Measurements from ENCODE around the gene OR51A4.

Gene OR51A4

DNA sequence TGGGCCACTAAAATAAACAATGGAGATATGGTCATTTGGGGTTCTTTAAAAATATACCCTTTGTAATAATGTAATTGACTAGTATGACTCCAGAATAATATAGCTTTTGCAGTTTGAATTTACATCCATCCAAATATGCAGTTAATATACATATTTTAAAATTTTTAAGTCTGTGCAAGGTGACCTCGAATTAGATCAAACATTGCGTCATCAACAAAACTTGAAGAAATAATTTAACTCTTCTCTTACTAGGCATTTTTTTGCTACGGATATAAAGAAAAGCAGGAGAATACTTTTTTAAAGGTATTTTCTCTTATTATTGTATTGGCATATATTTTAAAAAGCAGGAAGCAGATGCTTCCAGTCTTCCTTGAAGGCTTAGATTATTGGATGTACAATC lies 10.7 kb downstream of the OR51A4 start:
- Histone ChIP-seq H3K36me3 (ENCODE audit: control insufficient read depth, insufficient read depth, low read length) (no peaks in the 10 kb centered on the region), H3K27ac (ENCODE audit: low read depth, low read length) (no peak overlapping the region), H3K4me1 (ENCODE audit: control insufficient read depth, insufficient read depth, low read length) (no peaks in the 10 kb centered on the region), H3K4me3 (ENCODE audit: low read depth, low read length) (no peak overlapping the region), H3K9ac (ENCODE audit: low read length) (no peak overlapping the region), H3K9me3 (ENCODE audit: control insufficient read depth, insufficient read depth, low read depth, low read length) (no peaks in the 10 kb centered on the region), H3K27me3 (ENCODE audit: control insufficient read depth, insufficient read depth, low read length) (no peaks in the 10 kb centered on the region)

DNA sequence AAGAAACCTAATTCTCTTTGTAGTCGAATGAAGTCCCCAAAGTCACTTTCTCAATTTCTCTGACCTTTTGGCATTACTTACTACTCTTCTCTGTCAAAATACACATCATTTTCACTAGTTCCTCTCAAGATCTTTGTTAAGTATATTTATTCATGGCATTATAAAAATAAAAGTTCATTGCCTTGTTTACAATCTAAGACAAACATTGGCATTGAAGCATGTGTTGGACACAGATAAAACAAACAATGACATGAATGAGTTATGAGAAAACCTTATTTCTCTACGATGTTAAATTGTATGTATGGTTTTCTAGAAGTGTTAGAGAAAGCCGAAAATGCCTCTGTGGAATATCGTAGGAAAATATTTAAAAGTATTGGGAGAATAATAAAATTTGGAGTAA lies 14.7 kb downstream of the OR51A4 start:
- no peak overlapping the region for H3K4me3 ChIP-seq (ENCODE audit: low read depth, low read length)
- H3K27me3 ChIP-seq (ENCODE audit: control insufficient read depth, insufficient read depth, low read length), result no peaks in the 10 kb centered on the region
- no peaks in the 10 kb centered on the region for H3K36me3 ChIP-seq (ENCODE audit: control insufficient read depth, insufficient read depth, low read length)
- H3K9ac ChIP-seq (ENCODE audit: low read length), result no peak overlapping the region
- H3K9me3 ChIP-seq (ENCODE audit: control insufficient read depth, insufficient read depth, low read depth, low read length), result no peaks in the 10 kb centered on the region
- no peaks in the 10 kb centered on the region for H3K4me1 ChIP-seq (ENCODE audit: control insufficient read depth, insufficient read depth, low read length)
- H3K27ac ChIP-seq (ENCODE audit: low read depth, low read length), result no peak overlapping the region

- no peaks in the 10 kb centered on the region for H3K4me1 ChIP-seq (ENCODE audit: control insufficient read depth, insufficient read depth, low read length)
- no peak overlapping the region for H3K9ac ChIP-seq (ENCODE audit: low read length)
- H3K27me3 ChIP-seq (ENCODE audit: control insufficient read depth, insufficient read depth, low read length), result no peaks in the 10 kb centered on the region
- H3K9me3 ChIP-seq (ENCODE audit: control insufficient read depth, insufficient read depth, low read depth, low read length), result no peaks in the 10 kb centered on the region
- no peak overlapping the region for H3K27ac ChIP-seq (ENCODE audit: low read depth, low read length)
- no peak overlapping the region for H3K4me3 ChIP-seq (ENCODE audit: low read depth, low read length)
- no peaks in the 10 kb centered on the region for H3K36me3 ChIP-seq (ENCODE audit: control insufficient read depth, insufficient read depth, low read length)
Measured at GRCh38 chr11:4926608-4927007, 20.8 kb downstream of the OR51A4 start.

GRCh38 chr11:4924239-4924638 lies 23.2 kb downstream of the OR51A4 start, which contains the start of gene OR51G1:
Gene OR51G1 (minus strand): TSS chr11:4924339. CDS start chr11:4924339, 0 bp downstream.
- H3K9ac ChIP-seq (ENCODE audit: low read length), result no peak within 1 kb of the TSS
- H3K4me3 ChIP-seq (ENCODE audit: low read depth, low read length), result no peak within 1 kb of the TSS
- no peaks in the 10 kb centered on the region for H3K27me3 ChIP-seq (ENCODE audit: control insufficient read depth, insufficient read depth, low read length)
- H3K4me1 ChIP-seq (ENCODE audit: control insufficient read depth, insufficient read depth, low read length), result no peaks in the 10 kb centered on the region
- no peaks in the 10 kb centered on the region for H3K36me3 ChIP-seq (ENCODE audit: control insufficient read depth, insufficient read depth, low read length)
- no peak within 1 kb of the TSS for H3K27ac ChIP-seq (ENCODE audit: low read depth, low read length)
- H3K9me3 ChIP-seq (ENCODE audit: control insufficient read depth, insufficient read depth, low read depth, low read length), result no peaks in the 10 kb centered on the region

DNA sequence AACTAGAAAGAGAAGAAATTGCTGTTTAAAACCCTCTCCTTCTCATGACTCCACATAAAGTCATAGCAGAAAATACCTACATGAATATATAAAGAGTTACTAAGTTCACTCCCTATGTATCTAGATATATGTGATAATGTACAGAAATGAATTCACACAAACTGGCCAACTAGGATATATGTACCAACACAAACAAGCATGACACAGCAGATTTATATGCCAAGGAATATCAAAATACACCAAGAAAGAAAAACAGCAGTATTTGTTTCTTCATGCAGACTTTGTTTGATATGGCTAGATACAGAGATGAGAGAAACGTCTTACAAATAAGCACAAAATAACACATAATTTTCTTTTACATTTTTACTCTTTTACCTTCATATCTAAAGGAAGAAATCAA lies 25.1 kb downstream of the OR51A4 start:
- Histone ChIP-seq H3K9ac (ENCODE audit: low read length) (no peak overlapping the region), H3K4me3 (ENCODE audit: low read depth, low read length) (no peak overlapping the region), H3K4me1 (ENCODE audit: control insufficient read depth, insufficient read depth, low read length) (no peaks in the 10 kb centered on the region), H3K9me3 (ENCODE audit: control insufficient read depth, insufficient read depth, low read depth, low read length) (no peaks in the 10 kb centered on the region), H3K36me3 (ENCODE audit: control insufficient read depth, insufficient read depth, low read length) (no peaks in the 10 kb centered on the region), H3K27ac (ENCODE audit: low read depth, low read length) (no peak overlapping the region), H3K27me3 (ENCODE audit: control insufficient read depth, insufficient read depth, low read length) (no peaks in the 10 kb centered on the region)

- no peak overlapping the region for H3K27ac ChIP-seq (ENCODE audit: low read depth, low read length)
- no peaks in the 10 kb centered on the region for H3K4me1 ChIP-seq (ENCODE audit: control insufficient read depth, insufficient read depth, low read length)
- H3K9ac ChIP-seq (ENCODE audit: low read length), result no peak overlapping the region
- no peaks in the 10 kb centered on the region for H3K36me3 ChIP-seq (ENCODE audit: control insufficient read depth, insufficient read depth, low read length)
- no peak overlapping the region for H3K4me3 ChIP-seq (ENCODE audit: low read depth, low read length)
- no peaks in the 10 kb centered on the region for H3K27me3 ChIP-seq (ENCODE audit: control insufficient read depth, insufficient read depth, low read length)
- H3K9me3 ChIP-seq (ENCODE audit: control insufficient read depth, insufficient read depth, low read depth, low read length), result no peaks in the 10 kb centered on the region
Measured at GRCh38 chr11:4921796-4922195, 25.6 kb downstream of the OR51A4 start.

DNA sequence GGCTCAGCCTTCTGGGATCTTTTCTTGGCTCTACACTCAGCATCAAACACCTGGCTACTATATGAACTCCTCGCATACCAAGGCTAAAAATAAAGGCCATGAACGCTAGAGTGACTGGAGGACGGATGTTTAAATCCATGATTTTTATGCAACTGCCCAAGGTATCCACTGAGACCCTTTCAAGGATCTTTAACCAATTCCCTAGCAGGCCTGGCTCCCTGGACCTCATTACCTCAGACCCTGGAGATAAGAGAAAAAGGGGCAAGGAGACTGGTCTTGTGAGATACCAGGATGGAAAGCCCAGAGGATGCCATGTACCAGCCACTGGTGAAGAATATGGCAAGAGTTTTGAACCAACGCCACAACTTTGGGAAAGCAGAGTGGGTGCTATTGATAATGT lies 28.2 kb downstream of the OR51A4 start, which contains the start of gene OR51G2:
TSS of gene OR51G2 (minus strand) at position 101 of the 400 bp plus-strand sequence. CDS start 3,687 bp downstream, outside the sequence.
- H3K4me1 ChIP-seq (ENCODE audit: control insufficient read depth, insufficient read depth, low read length), result no peaks in the 10 kb centered on the region
- H3K36me3 ChIP-seq (ENCODE audit: control insufficient read depth, insufficient read depth, low read length), result no peaks in the 10 kb centered on the region
- no peak within 1 kb of the TSS for H3K4me3 ChIP-seq (ENCODE audit: low read depth, low read length)
- H3K27ac ChIP-seq (ENCODE audit: low read depth, low read length), result no peak within 1 kb of the TSS
- no peaks in the 10 kb centered on the region for H3K27me3 ChIP-seq (ENCODE audit: control insufficient read depth, insufficient read depth, low read length)
- no peaks in the 10 kb centered on the region for H3K9me3 ChIP-seq (ENCODE audit: control insufficient read depth, insufficient read depth, low read depth, low read length)
- H3K9ac ChIP-seq (ENCODE audit: low read length), result no peak within 1 kb of the TSS

DNA sequence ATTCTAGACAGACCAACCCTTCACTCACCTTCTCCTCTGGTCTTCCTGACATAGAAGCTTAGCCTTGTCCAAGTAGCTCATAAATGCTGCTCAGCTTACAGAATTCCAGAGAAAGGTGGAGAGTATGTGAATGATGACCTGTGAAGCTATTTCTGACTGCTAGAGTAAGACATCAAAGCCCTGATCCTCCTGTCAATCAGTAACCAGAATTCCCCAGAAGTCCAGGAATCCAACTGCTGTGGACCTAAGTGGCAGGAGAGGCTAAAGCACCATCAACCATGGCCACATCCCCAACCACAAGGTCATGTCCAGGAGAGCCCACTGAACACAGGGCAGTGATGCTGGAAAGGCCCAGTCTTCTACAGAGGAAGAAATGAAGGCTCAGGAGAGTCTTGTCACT lies 30.8 kb downstream of the OR51A4 start:
- no peaks in the 10 kb centered on the region for H3K36me3 ChIP-seq (ENCODE audit: control insufficient read depth, insufficient read depth, low read length)
- H3K4me3 ChIP-seq (ENCODE audit: low read depth, low read length), result no peak overlapping the region
- no peaks in the 10 kb centered on the region for H3K9me3 ChIP-seq (ENCODE audit: control insufficient read depth, insufficient read depth, low read depth, low read length)

DNA sequence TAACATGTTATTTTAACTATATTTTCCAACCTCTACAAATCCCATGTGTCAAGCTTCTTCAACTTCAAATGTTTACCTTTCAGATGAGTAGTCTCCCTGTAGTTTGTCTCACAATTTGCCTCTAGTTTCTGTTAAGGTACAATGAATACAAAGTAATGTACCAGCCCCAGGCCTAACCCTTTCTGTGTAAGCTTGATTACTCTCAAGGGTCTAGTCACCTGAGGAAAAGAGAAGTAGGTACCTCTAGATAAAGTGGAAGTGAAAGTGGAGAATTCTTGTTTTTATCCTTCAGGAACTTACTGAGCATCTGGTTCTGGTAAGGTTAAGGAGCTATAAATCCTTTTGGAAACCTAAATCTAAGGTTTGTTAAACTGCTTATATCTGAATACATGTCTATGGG lies 43.9 kb downstream of the OR51A4 start, which contains the start of gene OR51A7:
TSS of gene OR51A7 (plus strand) at position 300 of the 400 bp plus-strand sequence. CDS start 3,587 bp downstream, outside the sequence.
- no peak within 1 kb of the TSS for H3K27ac ChIP-seq (ENCODE audit: low read depth, low read length)
- no peaks in the 10 kb centered on the region for H3K27me3 ChIP-seq (ENCODE audit: control insufficient read depth, insufficient read depth, low read length)
- H3K36me3 ChIP-seq (ENCODE audit: control insufficient read depth, insufficient read depth, low read length), result no peaks in the 10 kb centered on the region
- H3K4me3 ChIP-seq (ENCODE audit: low read depth, low read length), result no peak within 1 kb of the TSS
- no peak within 1 kb of the TSS for H3K9ac ChIP-seq (ENCODE audit: low read length)
- no peaks in the 10 kb centered on the region for H3K4me1 ChIP-seq (ENCODE audit: control insufficient read depth, insufficient read depth, low read length)
- no peaks in the 10 kb centered on the region for H3K9me3 ChIP-seq (ENCODE audit: control insufficient read depth, insufficient read depth, low read depth, low read length)

More for the DNA sequence above, 30.8 kb downstream of the OR51A4 start:
- Histone ChIP-seq H3K27ac (ENCODE audit: low read depth, low read length) (no peak overlapping the region), H3K27me3 (ENCODE audit: control insufficient read depth, insufficient read depth, low read length) (no peaks in the 10 kb centered on the region), H3K4me1 (ENCODE audit: control insufficient read depth, insufficient read depth, low read length) (no peaks in the 10 kb centered on the region), H3K9ac (ENCODE audit: low read length) (no peak overlapping the region)
